ENCODE results near the gene TMEM51. TPM values are rescaled to one million over a fixed set of nuclear protein-coding genes. Genes with fewer than 3 reads are reported as not detected.

TMEM51 gene
- polyA plus RNA-seq, result not detected

- Mint-ChIP-seq H3K4me1 (peaks cover 12 to 16% (median 12%) of the 10 kb centered on the region in 3 donors), H3K27me3 (peaks cover 37% of the 10 kb centered on the region), H3K36me3 (no peaks in the 10 kb centered on the region), H3K27ac (no peak within 1 kb of the TSS), H3K4me3 (peak within 1 kb of the TSS in 3 of 4 donors; percentile 62 to 90 (median 70)), H3K9me3 (peaks cover 0 to 3% (median 0%) of the 10 kb centered on the region in 3 donors)
Observed at GRCh38 chr1:15153184-15153841, at the start of gene TMEM51. Gene TMEM51, plus strand, starts transcription at chr1:15153747. Its CDS starts 61,341 bp downstream, at chr1:15215088.

- Mint-ChIP-seq H3K36me3 (peaks cover 1% of the 10 kb centered on the region), H3K27me3 (peaks cover 23% of the 10 kb centered on the region), H3K4me1 (peaks cover 0 to 6% (median 3%) of the 10 kb centered on the region in 3 donors), H3K27ac (no peak overlapping the region), H3K4me3 (no peak overlapping the region), H3K9me3 (peaks cover 0 to 8% (median 2%) of the 10 kb centered on the region in 3 donors)
Observed at GRCh38 chr1:15103906-15104305, 49.6 kb upstream of the TMEM51 start.

- Mint-ChIP-seq H3K9me3 (peaks cover 0 to 8% (median 2%) of the 10 kb centered on the region in 3 donors), H3K36me3 (peaks cover 1% of the 10 kb centered on the region), H3K4me3 (no peak overlapping the region), H3K27ac (no peak overlapping the region), H3K27me3 (peaks cover 18% of the 10 kb centered on the region), H3K4me1 (peaks cover 0 to 6% (median 3%) of the 10 kb centered on the region in 3 donors)
Observed at GRCh38 chr1:15104768-15105167, 48.8 kb upstream of the TMEM51 start.

GRCh38 chr1:15106608-15107007 lies 46.9 kb upstream of the TMEM51 start:
- Mint-ChIP-seq H3K27me3 (peaks cover 7% of the 10 kb centered on the region), H3K4me3 (no peak overlapping the region), H3K36me3 (peaks cover 1% of the 10 kb centered on the region), H3K4me1 (no peaks in the 10 kb centered on the region), H3K9me3 (peaks cover 0 to 8% (median 2%) of the 10 kb centered on the region in 3 donors), H3K27ac (no peak overlapping the region)

GRCh38 chr1:15107058-15107687 lies 46.4 kb upstream of the TMEM51 start:
- Mint-ChIP-seq H3K4me3 (no peak overlapping the region), H3K9me3 (peaks cover 0 to 8% (median 2%) of the 10 kb centered on the region in 3 donors), H3K27ac (no peak overlapping the region), H3K4me1 (no peaks in the 10 kb centered on the region), H3K27me3 (peaks cover 7% of the 10 kb centered on the region), H3K36me3 (peaks cover 1% of the 10 kb centered on the region)

- H3K4me3 Mint-ChIP-seq, result no peak overlapping the region
- no peak overlapping the region for H3K27ac Mint-ChIP-seq
- peaks cover 0 to 8% (median 2%) of the 10 kb centered on the region in 3 donors for H3K9me3 Mint-ChIP-seq
- peaks cover 7% of the 10 kb centered on the region for H3K27me3 Mint-ChIP-seq
- peaks cover 1% of the 10 kb centered on the region for H3K36me3 Mint-ChIP-seq
- no peaks in the 10 kb centered on the region for H3K4me1 Mint-ChIP-seq
Observed at GRCh38 chr1:15107911-15108310, 45.6 kb upstream of the TMEM51 start.

- Mint-ChIP-seq H3K27ac (no peak overlapping the region), H3K4me3 (no peak overlapping the region), H3K9me3 (peaks cover 0 to under 1% (median 0%) of the 10 kb centered on the region in 3 donors), H3K4me1 (no peaks in the 10 kb centered on the region), H3K27me3 (peaks cover 10% of the 10 kb centered on the region), H3K36me3 (no peaks in the 10 kb centered on the region)
Observed at GRCh38 chr1:15110128-15110866, 43.2 kb upstream of the TMEM51 start.

GRCh38 chr1:15110867-15111230 lies 42.7 kb upstream of the TMEM51 start:
- Mint-ChIP-seq H3K9me3 (no peaks in the 10 kb centered on the region), H3K4me1 (no peaks in the 10 kb centered on the region)

GRCh38 chr1:15113146-15113545 lies 40.4 kb upstream of the TMEM51 start:
- H3K27ac Mint-ChIP-seq, result no peak overlapping the region
- peaks cover 8% of the 10 kb centered on the region for H3K27me3 Mint-ChIP-seq
- H3K9me3 Mint-ChIP-seq, result no peaks in the 10 kb centered on the region
- H3K36me3 Mint-ChIP-seq, result no peaks in the 10 kb centered on the region
- H3K4me1 Mint-ChIP-seq, result no peaks in the 10 kb centered on the region
- no peak overlapping the region for H3K4me3 Mint-ChIP-seq

More at GRCh38 chr1:15110867-15111230, 42.7 kb upstream of the TMEM51 start:
- Mint-ChIP-seq H3K27me3 (peaks cover 10% of the 10 kb centered on the region), H3K27ac (no peak overlapping the region), H3K4me3 (no peak overlapping the region), H3K36me3 (no peaks in the 10 kb centered on the region)

GRCh38 chr1:15114884-15115283 lies 38.7 kb upstream of the TMEM51 start:
- no peak overlapping the region for H3K4me3 Mint-ChIP-seq
- H3K27ac Mint-ChIP-seq, result no peak overlapping the region
- H3K4me1 Mint-ChIP-seq, result no peaks in the 10 kb centered on the region
- H3K36me3 Mint-ChIP-seq, result no peaks in the 10 kb centered on the region
- no peaks in the 10 kb centered on the region for H3K9me3 Mint-ChIP-seq
- H3K27me3 Mint-ChIP-seq, result peaks cover 11% of the 10 kb centered on the region

GRCh38 chr1:15115542-15116330 lies 37.8 kb upstream of the TMEM51 start:
- H3K27ac Mint-ChIP-seq, result no peak overlapping the region
- H3K36me3 Mint-ChIP-seq, result no peaks in the 10 kb centered on the region
- no peak overlapping the region for H3K4me3 Mint-ChIP-seq
- H3K9me3 Mint-ChIP-seq, result no peaks in the 10 kb centered on the region
- no peaks in the 10 kb centered on the region for H3K4me1 Mint-ChIP-seq
- peaks cover 11% of the 10 kb centered on the region for H3K27me3 Mint-ChIP-seq

- Mint-ChIP-seq H3K9me3 (no peaks in the 10 kb centered on the region), H3K4me3 (no peak overlapping the region), H3K27ac (no peak overlapping the region), H3K4me1 (no peaks in the 10 kb centered on the region), H3K27me3 (peaks cover 8% of the 10 kb centered on the region), H3K36me3 (no peaks in the 10 kb centered on the region)
Observed at GRCh38 chr1:15116966-15117365, 36.6 kb upstream of the TMEM51 start.

GRCh38 chr1:15117671-15118325 lies 35.7 kb upstream of the TMEM51 start:
- H3K9me3 Mint-ChIP-seq, result no peaks in the 10 kb centered on the region
- H3K27me3 Mint-ChIP-seq, result peaks cover 8% of the 10 kb centered on the region
- H3K36me3 Mint-ChIP-seq, result no peaks in the 10 kb centered on the region
- H3K4me1 Mint-ChIP-seq, result no peaks in the 10 kb centered on the region
- H3K4me3 Mint-ChIP-seq, result no peak overlapping the region
- H3K27ac Mint-ChIP-seq, result no peak overlapping the region

GRCh38 chr1:15118579-15118978 lies 35.0 kb upstream of the TMEM51 start:
- Mint-ChIP-seq H3K4me3 (no peak overlapping the region), H3K36me3 (no peaks in the 10 kb centered on the region), H3K27ac (no peak overlapping the region)

More at GRCh38 chr1:15118579-15118978, 35.0 kb upstream of the TMEM51 start:
- Mint-ChIP-seq H3K9me3 (no peaks in the 10 kb centered on the region), H3K4me1 (no peaks in the 10 kb centered on the region), H3K27me3 (peaks cover 9% of the 10 kb centered on the region)

Measured in IgD-negative memory B cell (primary cell).